ENCODE results near the gene LCORL. TPM values are rescaled to one million over a fixed set of nuclear protein-coding genes. Genes with fewer than 3 reads are reported as not detected.
"Not testable (repeated sequence)": the region's sequence is repeated elsewhere in the genome, so short reads cannot be mapped to it uniquely, and the experiment has no call there.

The LCORL gene
- total RNA-seq, 1 donor from 2014 or later, result 11.0 TPM

DNA sequence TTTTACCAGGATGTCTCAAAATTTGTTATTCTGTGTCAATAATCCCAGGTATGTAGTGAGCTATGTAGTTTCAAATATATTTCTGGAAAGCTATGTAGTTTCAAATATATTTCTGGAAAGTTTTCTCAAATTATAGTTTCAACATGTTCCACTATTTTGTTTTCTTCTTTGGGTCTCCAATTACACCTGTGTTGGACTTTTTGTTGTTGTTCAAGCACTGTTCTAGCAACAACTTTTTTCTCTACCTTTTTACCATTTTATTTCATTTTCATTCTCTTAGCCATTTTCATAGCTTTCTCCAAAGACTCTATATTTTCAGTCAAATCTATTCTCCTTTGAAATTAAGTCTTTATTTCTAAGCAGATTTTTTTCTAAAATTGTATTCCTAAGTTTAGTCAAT lies 88.4 kb downstream of the LCORL start:
- no peak for DNase-seq (ENCODE audit: low read depth in 2 of 2)

GRCh38 chr4:17932041-17932440 lies 89.5 kb downstream of the LCORL start:
- DNase-seq (ENCODE audit: low read depth in 2 of 2), result no peak

DNA sequence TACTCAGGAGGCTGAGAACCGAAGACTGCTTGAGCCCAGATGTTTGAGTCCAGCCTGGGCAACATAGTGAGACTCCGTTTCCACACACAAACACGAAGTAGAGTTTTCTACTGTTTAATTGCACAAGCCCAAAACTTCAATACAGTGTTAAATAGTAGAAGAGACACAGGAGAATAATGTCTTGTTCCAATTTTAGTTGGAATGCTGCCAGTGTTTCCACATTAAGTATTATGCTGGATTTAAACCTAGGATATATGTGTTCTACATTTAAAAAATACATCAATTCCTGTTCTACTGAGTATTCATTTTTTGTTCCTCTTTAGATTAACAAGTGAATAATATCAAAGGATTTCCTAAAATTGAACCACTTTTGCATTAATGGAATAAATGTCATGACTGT lies 91.3 kb downstream of the LCORL start:
- DNase-seq (ENCODE audit: low read depth in 2 of 2), result no peak

DNA sequence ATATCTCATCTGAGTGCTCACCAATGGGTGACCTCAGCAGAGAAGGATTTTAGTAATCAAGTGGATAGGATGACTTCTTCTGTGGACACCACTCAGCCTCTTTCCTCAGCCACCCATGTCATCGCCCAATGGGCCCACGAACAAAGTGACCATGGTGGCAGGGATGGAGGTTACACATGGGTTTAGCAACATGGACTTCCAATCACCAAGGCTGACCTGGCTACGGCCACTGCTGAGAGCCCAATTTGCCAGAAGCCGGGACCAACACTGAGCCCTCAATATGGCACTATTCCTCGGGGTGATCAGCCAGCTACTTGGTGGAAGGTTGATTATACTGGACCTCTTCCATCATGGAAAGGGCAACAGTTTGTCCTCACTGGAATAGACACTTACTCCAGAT lies 97.4 kb downstream of the LCORL start:
- DNase-seq (ENCODE audit: low read depth in 2 of 2), result no peak

DNA sequence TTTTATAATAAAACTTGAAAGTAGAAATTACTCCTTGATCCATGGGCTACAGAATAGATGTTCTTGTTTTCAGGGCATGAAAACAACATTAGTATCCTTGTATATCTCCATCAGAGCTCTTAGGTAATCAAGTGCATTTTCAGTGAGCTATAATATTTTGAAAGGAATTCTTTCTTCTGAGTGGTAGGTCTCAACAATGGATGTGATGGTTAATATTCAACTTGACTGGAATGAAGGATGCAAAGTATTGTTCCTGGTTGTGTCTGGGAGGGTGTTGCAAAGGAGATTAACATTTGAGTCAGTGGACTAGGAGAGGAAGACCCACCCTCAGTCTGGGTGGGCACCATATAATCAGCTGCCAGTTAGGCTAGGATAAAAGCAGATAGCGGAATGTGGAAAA lies 100.1 kb downstream of the LCORL start:
- DNase-seq (ENCODE audit: low read depth in 2 of 2), result no peak

DNA sequence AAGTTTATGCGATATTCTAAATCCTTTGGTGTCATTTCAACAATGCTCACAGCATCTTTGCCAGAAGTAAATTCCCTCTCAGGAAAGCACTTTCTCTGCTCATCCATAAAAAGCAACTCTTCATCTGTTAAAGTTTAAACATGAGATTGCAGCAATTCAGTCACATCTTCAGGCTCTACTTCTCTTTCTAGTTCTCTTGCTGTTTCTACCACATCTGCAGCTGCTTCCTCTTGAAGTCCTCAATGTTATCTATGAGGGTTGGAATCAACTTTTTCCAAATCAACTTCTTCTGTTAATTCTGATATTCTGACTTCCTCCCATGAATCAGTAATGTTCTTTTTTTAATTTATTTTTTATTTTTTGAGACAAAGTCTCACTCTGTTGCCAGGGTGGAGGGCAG lies 100.9 kb downstream of the LCORL start:
- no peak for DNase-seq (ENCODE audit: low read depth in 2 of 2)

DNA sequence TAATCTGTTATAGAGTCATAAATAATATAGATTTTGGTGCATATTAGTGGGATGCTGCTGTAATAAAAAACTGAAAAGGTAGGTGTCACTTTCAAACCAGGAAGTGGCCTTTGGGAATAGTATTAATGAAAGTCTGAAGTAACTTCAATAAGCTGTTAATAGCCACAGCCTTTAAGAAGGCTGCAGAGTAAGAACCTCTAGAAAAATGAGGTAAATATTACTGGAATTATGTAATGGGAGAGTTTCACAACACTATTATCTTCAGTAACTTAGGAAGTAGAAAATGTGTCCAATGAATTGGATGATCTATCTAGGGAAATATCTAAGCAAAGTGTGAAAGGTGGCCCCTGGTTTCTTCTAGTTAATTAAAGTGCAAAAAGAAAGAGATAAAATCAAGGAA lies 106.1 kb downstream of the LCORL start:
- no peak for DNase-seq (ENCODE audit: low read depth in 2 of 2)

DNA sequence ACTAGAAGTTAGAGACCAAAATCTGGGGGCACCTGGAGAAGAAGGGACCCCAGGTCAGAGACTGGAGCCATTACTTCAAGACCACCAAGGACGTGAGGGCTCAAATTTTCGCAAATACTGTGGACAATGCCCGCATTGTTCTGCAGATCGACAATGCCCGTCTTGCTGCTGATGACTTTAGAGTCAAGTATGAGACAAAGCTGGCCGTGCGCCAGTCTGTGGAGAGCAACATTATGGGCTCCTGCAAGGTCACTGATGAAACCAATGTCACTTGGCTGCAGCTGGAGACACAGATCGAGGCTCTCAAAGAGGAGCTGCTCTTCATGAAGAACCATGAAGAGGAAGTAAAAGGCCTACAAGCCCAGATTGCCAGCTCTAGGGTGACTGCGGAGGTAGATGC lies 109.5 kb downstream of the LCORL start:
- DNase-seq (ENCODE audit: low read depth in 2 of 2), result no peak

DNA sequence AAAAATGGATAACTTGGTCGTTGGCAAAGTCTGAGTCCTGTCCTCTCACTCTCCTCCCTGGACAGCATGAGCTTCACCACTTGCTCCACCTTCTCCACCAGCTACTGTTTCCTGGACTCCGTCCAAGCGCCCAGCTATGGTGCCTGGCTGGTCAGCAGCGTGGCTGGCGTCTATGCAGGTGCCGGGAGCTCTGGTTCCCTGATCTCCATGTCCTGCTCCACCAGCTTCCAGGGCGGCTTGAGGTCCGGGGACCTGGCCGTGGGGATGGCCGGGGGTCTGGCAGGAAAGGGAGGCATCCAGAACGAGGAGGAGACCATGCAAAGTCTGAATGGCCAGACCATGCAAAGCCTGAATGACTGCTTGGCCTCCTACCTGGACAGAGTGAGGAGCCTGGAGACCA lies 109.9 kb downstream of the LCORL start:
- DNase-seq (ENCODE audit: low read depth in 2 of 2), result no peak

GRCh38 chr4:17898553-17899055 lies 123.0 kb downstream of the LCORL start:
- peak; percentile 6 to 50 for DNase-seq (ENCODE audit: low read depth in 2 of 2)

- no peak for DNase-seq (ENCODE audit: low read depth in 2 of 2)
Observed at GRCh38 chr4:17895481-17895880, 126.1 kb downstream of the LCORL start.

GRCh38 chr4:17894421-17894820 lies 127.1 kb downstream of the LCORL start:
- DNase-seq (ENCODE audit: low read depth in 2 of 2), result no peak

- no peak for DNase-seq (ENCODE audit: low read depth in 2 of 2)
Observed at GRCh38 chr4:17889692-17890091, 131.9 kb downstream of the LCORL start.

- no peak for DNase-seq (ENCODE audit: low read depth in 2 of 2)
Observed at GRCh38 chr4:17884511-17884910, 137.0 kb downstream of the LCORL start.

GRCh38 chr4:17884063-17884462 lies 137.5 kb downstream of the LCORL start:
- DNase-seq (ENCODE audit: low read depth in 2 of 2), result no peak

GRCh38 chr4:17877661-17878060 lies 143.9 kb downstream of the LCORL start:
- no peak for DNase-seq (ENCODE audit: low read depth in 2 of 2)

DNA sequence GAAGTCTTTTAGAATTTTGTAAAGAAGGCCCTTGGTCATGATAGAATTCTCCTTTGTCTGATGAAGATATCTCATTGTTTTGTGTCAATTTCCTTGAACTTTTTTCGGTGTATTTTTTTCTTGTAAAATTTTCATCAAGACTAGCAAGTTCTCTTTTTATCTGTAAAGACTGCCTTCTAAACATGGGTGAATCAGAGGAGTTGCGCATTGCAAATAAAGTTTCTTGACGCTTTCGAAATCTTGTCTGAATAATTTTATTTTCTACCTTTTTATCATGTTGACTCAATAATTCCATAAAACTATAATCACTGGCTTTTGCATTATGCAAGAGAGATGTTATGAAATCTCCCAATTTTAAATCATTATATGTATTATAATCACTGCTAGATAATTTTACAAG lies 144.6 kb downstream of the LCORL start:
- DNase-seq (ENCODE audit: low read depth in 2 of 2), result no peak

- no peak for DNase-seq (ENCODE audit: low read depth in 2 of 2)
Observed at GRCh38 chr4:17875402-17876070, 146.0 kb downstream of the LCORL start.

- no peak for DNase-seq (ENCODE audit: low read depth in 2 of 2)
Observed at GRCh38 chr4:17869327-17869726, 152.2 kb downstream of the LCORL start.

DNA sequence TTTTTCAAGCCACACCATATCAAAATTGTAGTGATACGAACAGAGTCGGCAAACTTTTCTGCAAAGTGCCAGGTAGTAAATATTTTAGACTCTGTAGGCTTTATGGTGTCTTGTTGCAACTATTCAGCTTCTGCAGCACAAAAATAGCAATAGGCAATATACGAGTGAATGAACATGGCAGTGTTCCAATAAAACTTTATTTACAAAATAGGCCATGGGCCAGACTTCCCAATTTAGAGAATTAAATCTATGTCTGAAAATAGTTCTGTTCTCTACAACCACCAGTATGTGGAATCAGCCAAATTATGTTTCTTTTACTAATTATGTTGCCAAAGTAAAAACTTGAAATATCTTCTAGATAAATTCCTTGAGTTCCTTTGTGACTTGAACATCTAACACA lies 154.3 kb downstream of the LCORL start:
- no peak for DNase-seq (ENCODE audit: low read depth in 2 of 2)

- no peak for DNase-seq (ENCODE audit: low read depth in 2 of 2)
Observed at GRCh38 chr4:17866810-17867209, 154.7 kb downstream of the LCORL start.

GRCh38 chr4:17865866-17866363 lies 155.6 kb downstream of the LCORL start:
- DNase-seq (ENCODE audit: low read depth in 2 of 2), result no peak

DNA sequence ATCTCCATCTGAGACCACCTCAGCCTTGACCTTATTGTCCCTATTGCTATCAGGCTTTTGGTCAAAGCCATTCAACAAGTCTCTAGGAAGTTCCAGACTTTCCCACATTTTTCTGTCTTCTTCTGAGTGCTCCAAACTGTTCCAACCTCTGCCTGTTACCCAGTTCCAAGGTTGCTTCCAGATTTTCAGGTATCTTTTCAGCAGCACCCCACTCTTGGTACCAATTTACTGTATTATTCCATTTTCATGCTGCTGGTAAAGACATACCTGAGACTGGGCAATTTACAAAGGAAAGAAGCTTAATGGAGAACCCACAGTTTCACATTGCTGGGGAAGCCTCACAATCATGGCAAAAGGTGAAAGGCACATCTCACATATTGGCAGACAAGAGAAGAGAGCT lies 159.6 kb downstream of the LCORL start:
- DNase-seq (ENCODE audit: low read depth in 2 of 2), result not testable (repeated sequence)
